ENCODE data around the gene HMGN3.

Gene HMGN3

GRCh38 chr6:79170431-79170830 is 64.1 kb downstream of the HMGN3 start:
- Histone ChIP-seq H3K9ac (ENCODE audit: insufficient read length, low read depth) (no peak overlapping the region), H3K36me3 (ENCODE audit: insufficient read depth, insufficient read length, low read length) (no peaks in the 10 kb centered on the region), H3K9me3 (ENCODE audit: insufficient read depth, low read length) (no peaks in the 10 kb centered on the region), H3K4me3 (ENCODE audit: insufficient read length, low read depth) (no peak overlapping the region), H3K4me1 (ENCODE audit: insufficient read depth, insufficient read length) (no peaks in the 10 kb centered on the region), H3K27me3 (ENCODE audit: insufficient read depth, insufficient read length) (no peaks in the 10 kb centered on the region)
- no peak for TF ChIP-seq ZNF274 (IDR thresholded peaks at IDR 0.05; ENCODE audit: low read depth, low read length)
- TF ChIP-seq YY1 (IDR thresholded peaks at IDR 0.05; ENCODE audit: insufficient read depth, insufficient read length), result no peak
- TF ChIP-seq SUZ12 (IDR thresholded peaks at IDR 0.05; ENCODE audit: extremely low read depth, insufficient read depth, insufficient read length), result no peak
- DNase-seq (ENCODE audit: low read depth, low spot score), result no peak

DNA sequence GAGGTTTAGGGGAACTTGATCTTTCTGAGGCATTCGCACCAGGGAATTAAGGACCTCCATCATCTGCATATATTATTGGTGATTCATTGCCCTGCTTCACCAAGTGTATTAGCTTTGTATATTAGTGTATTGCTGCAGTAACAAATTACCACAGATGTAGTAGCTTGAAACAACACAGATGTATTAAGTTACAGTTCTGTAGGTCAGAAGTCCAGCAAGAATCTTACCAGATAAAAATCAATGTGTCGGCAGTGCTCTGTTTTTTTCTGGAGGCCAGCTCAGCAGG is 65.8 kb downstream of the HMGN3 start:
- no peak for TF ChIP-seq SUZ12 (IDR thresholded peaks at IDR 0.05; ENCODE audit: extremely low read depth, insufficient read depth, insufficient read length)
- TF ChIP-seq YY1 (IDR thresholded peaks at IDR 0.05; ENCODE audit: insufficient read depth, insufficient read length), result no peak
- TF ChIP-seq ZNF274 (IDR thresholded peaks at IDR 0.05; ENCODE audit: low read depth, low read length), result no peak
- Histone ChIP-seq H3K9me3 (ENCODE audit: insufficient read depth, low read length) (no peaks in the 10 kb centered on the region), H3K4me3 (ENCODE audit: insufficient read length, low read depth) (no peak overlapping the region), H3K4me1 (ENCODE audit: insufficient read depth, insufficient read length) (no peaks in the 10 kb centered on the region), H3K36me3 (ENCODE audit: insufficient read depth, insufficient read length, low read length) (no peaks in the 10 kb centered on the region), H3K27me3 (ENCODE audit: insufficient read depth, insufficient read length) (no peaks in the 10 kb centered on the region), H3K9ac (ENCODE audit: insufficient read length, low read depth) (no peak overlapping the region)
- DNase-seq (ENCODE audit: low read depth, low spot score), result no peak

GRCh38 chr6:79167931-79168694 is 66.4 kb downstream of the HMGN3 start:
- no peak for TF ChIP-seq YY1 (IDR thresholded peaks at IDR 0.05; ENCODE audit: insufficient read depth, insufficient read length)
- TF ChIP-seq SUZ12 (IDR thresholded peaks at IDR 0.05; ENCODE audit: extremely low read depth, insufficient read depth, insufficient read length), result no peak
- TF ChIP-seq ZNF274 (IDR thresholded peaks at IDR 0.05; ENCODE audit: low read depth, low read length), result no peak
- no peaks in the 10 kb centered on the region for H3K36me3 ChIP-seq (ENCODE audit: insufficient read depth, insufficient read length, low read length)
- DNase-seq (ENCODE audit: low read depth, low spot score), result no peak
- no peak overlapping the region for H3K9ac ChIP-seq (ENCODE audit: insufficient read length, low read depth)
- no peak overlapping the region for H3K4me3 ChIP-seq (ENCODE audit: insufficient read length, low read depth)
- no peaks in the 10 kb centered on the region for H3K9me3 ChIP-seq (ENCODE audit: insufficient read depth, low read length)
- no peaks in the 10 kb centered on the region for H3K27me3 ChIP-seq (ENCODE audit: insufficient read depth, insufficient read length)
- no peaks in the 10 kb centered on the region for H3K4me1 ChIP-seq (ENCODE audit: insufficient read depth, insufficient read length)

DNA sequence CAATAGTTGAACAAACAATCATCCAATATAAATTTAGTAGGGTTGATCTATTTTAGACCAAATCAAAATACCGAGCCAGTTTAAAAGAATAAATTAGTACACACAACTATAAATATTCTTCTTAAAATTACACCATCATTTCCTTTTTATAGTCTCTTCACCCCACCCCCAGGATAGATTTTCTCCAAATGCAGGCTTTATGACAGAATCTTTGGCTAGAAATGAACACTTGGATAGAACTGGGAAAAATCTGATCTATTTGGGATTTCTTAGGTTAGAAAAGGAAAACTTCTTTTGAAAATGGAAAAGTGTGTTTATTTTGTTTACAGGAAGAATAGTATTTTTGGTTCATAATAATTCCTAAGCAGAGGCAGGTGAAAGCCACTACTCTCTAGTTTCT is 74.6 kb downstream of the HMGN3 start:
- no peak for DNase-seq (ENCODE audit: low read depth, low spot score)
- no peak overlapping the region for H3K4me3 ChIP-seq (ENCODE audit: insufficient read length, low read depth)
- H3K4me1 ChIP-seq (ENCODE audit: insufficient read depth, insufficient read length), result no peaks in the 10 kb centered on the region
- no peak overlapping the region for H3K9ac ChIP-seq (ENCODE audit: insufficient read length, low read depth)
- H3K9me3 ChIP-seq (ENCODE audit: insufficient read depth, low read length), result no peaks in the 10 kb centered on the region
- TF ChIP-seq YY1 (IDR thresholded peaks at IDR 0.05; ENCODE audit: insufficient read depth, insufficient read length) (no peak), SUZ12 (IDR thresholded peaks at IDR 0.05; ENCODE audit: extremely low read depth, insufficient read depth, insufficient read length) (no peak), ZNF274 (IDR thresholded peaks at IDR 0.05; ENCODE audit: low read depth, low read length) (no peak)
- no peaks in the 10 kb centered on the region for H3K36me3 ChIP-seq (ENCODE audit: insufficient read depth, insufficient read length, low read length)
- H3K27me3 ChIP-seq (ENCODE audit: insufficient read depth, insufficient read length), result no peaks in the 10 kb centered on the region

GRCh38 chr6:79158856-79159516 is 75.5 kb downstream of the HMGN3 start:
- DNase-seq (ENCODE audit: low read depth, low spot score), result no peak
- no peaks in the 10 kb centered on the region for H3K36me3 ChIP-seq (ENCODE audit: insufficient read depth, insufficient read length, low read length)
- no peak overlapping the region for H3K9ac ChIP-seq (ENCODE audit: insufficient read length, low read depth)
- no peak overlapping the region for H3K4me3 ChIP-seq (ENCODE audit: insufficient read length, low read depth)
- no peaks in the 10 kb centered on the region for H3K4me1 ChIP-seq (ENCODE audit: insufficient read depth, insufficient read length)
- no peaks in the 10 kb centered on the region for H3K27me3 ChIP-seq (ENCODE audit: insufficient read depth, insufficient read length)
- no peaks in the 10 kb centered on the region for H3K9me3 ChIP-seq (ENCODE audit: insufficient read depth, low read length)
- TF ChIP-seq SUZ12 (IDR thresholded peaks at IDR 0.05; ENCODE audit: extremely low read depth, insufficient read depth, insufficient read length) (no peak), ZNF274 (IDR thresholded peaks at IDR 0.05; ENCODE audit: low read depth, low read length) (no peak), YY1 (IDR thresholded peaks at IDR 0.05; ENCODE audit: insufficient read depth, insufficient read length) (no peak)

GRCh38 chr6:79157961-79158644 is 76.4 kb downstream of the HMGN3 start:
- H3K9me3 ChIP-seq (ENCODE audit: insufficient read depth, low read length), result no peaks in the 10 kb centered on the region
- no peaks in the 10 kb centered on the region for H3K4me1 ChIP-seq (ENCODE audit: insufficient read depth, insufficient read length)
- no peak for DNase-seq (ENCODE audit: low read depth, low spot score)
- no peak overlapping the region for H3K9ac ChIP-seq (ENCODE audit: insufficient read length, low read depth)
- TF ChIP-seq SUZ12 (IDR thresholded peaks at IDR 0.05; ENCODE audit: extremely low read depth, insufficient read depth, insufficient read length) (no peak), YY1 (IDR thresholded peaks at IDR 0.05; ENCODE audit: insufficient read depth, insufficient read length) (no peak), ZNF274 (IDR thresholded peaks at IDR 0.05; ENCODE audit: low read depth, low read length) (no peak)
- no peaks in the 10 kb centered on the region for H3K36me3 ChIP-seq (ENCODE audit: insufficient read depth, insufficient read length, low read length)
- no peak overlapping the region for H3K4me3 ChIP-seq (ENCODE audit: insufficient read length, low read depth)
- no peaks in the 10 kb centered on the region for H3K27me3 ChIP-seq (ENCODE audit: insufficient read depth, insufficient read length)

GRCh38 chr6:79152269-79152737 is 82.2 kb downstream of the HMGN3 start:
- no peak overlapping the region for H3K4me3 ChIP-seq (ENCODE audit: insufficient read length, low read depth)

More at GRCh38 chr6:79152269-79152737, 82.2 kb downstream of the HMGN3 start:
- H3K27me3 ChIP-seq (ENCODE audit: insufficient read depth, insufficient read length), result no peaks in the 10 kb centered on the region
- no peaks in the 10 kb centered on the region for H3K9me3 ChIP-seq (ENCODE audit: insufficient read depth, low read length)
- TF ChIP-seq ZNF274 (IDR thresholded peaks at IDR 0.05; ENCODE audit: low read depth, low read length), result no peak
- no peak for TF ChIP-seq YY1 (IDR thresholded peaks at IDR 0.05; ENCODE audit: insufficient read depth, insufficient read length)
- TF ChIP-seq SUZ12 (IDR thresholded peaks at IDR 0.05; ENCODE audit: extremely low read depth, insufficient read depth, insufficient read length), result no peak
- H3K36me3 ChIP-seq (ENCODE audit: insufficient read depth, insufficient read length, low read length), result no peaks in the 10 kb centered on the region
- no peaks in the 10 kb centered on the region for H3K4me1 ChIP-seq (ENCODE audit: insufficient read depth, insufficient read length)
- DNase-seq (ENCODE audit: low read depth, low spot score), result peak; percentile 92
- H3K9ac ChIP-seq (ENCODE audit: insufficient read length, low read depth), result no peak overlapping the region

Measured in NT2/D1 (cell line).